Measurements from ENCODE around the gene TNNC1. TPM values are rescaled to one million over a fixed set of nuclear protein-coding genes. Genes with fewer than 3 reads are reported as not detected.

The TNNC1 gene
- total RNA-seq, 1 experiment from 2014 or later: 5.6 TPM

GRCh38 chr3:52455283-52456168 lies 1.7 kb upstream of the TNNC1 start, which contains the start of gene NISCH (continued):
- TF ChIP-seq FOXK1 (CRISPR knock-in tag; IDR thresholded peaks at IDR 0.05): peak; percentile 60; the same call in 1 of the 2 replicates
- TF ChIP-seq ATF3 (CRISPR knock-in tag; conservative IDR thresholded peaks at IDR 0.05): no peak
- peak; percentile 63 for TF ChIP-seq GABPB1 (CRISPR knock-in tag; IDR thresholded peaks at IDR 0.05)
- TF ChIP-seq, protein P1, sequence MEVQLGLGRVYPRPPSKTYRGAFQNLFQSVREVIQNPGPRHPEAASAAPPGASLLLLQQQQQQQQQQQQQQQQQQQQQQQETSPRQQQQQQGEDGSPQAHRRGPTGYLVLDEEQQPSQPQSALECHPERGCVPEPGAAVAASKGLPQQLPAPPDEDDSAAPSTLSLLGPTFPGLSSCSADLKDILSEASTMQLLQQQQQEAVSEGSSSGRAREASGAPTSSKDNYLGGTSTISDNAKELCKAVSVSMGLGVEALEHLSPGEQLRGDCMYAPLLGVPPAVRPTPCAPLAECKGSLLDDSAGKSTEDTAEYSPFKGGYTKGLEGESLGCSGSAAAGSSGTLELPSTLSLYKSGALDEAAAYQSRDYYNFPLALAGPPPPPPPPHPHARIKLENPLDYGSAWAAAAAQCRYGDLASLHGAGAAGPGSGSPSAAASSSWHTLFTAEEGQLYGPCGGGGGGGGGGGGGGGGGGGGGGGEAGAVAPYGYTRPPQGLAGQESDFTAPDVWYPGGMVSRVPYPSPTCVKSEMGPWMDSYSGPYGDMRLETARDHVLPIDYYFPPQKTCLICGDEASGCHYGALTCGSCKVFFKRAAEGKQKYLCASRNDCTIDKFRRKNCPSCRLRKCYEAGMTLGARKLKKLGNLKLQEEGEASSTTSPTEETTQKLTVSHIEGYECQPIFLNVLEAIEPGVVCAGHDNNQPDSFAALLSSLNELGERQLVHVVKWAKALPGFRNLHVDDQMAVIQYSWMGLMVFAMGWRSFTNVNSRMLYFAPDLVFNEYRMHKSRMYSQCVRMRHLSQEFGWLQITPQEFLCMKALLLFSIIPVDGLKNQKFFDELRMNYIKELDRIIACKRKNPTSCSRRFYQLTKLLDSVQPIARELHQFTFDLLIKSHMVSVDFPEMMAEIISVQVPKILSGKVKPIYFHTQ (CRISPR knock-in tag; IDR thresholded peaks at IDR 0.05): no peak

DNA sequence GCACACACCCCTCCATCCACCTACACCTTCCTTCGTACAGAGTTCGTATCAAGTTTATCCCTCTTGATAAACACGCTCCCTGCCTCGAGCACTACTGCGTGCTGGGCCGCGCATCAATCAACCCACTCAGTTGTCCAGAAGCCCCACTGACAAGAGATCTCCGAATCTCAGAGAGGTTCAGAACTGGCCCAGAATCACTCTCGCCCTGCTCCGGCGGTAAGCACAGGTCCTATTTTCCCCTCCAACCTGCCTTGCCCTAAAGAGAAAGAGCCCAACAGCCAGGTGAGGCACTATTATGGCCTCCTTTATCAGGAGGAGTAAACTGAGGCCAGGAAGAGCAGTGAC lies 1.1 kb upstream of the TNNC1 start:
- Mint-ChIP-seq H3K27me3 (ENCODE audit: low read depth) (no peaks in the 10 kb centered on the region; the same call in 1 of the 2 replicates), H3K27ac (peak overlapping the region; percentile 90), H3K4me3 (peak overlapping the region; percentile 98), H3K9me3 (no peaks in the 10 kb centered on the region), H3K4me1 (peaks cover 30% of the 10 kb centered on the region), H3K36me3 (peaks cover 26% of the 10 kb centered on the region)
- ChIA-PET POLR2A (no interaction called here), CTCF (interaction anchor here (1.0 to 1.2 kb wide), 2 partner anchors 27 to 66 kb away, joined by 3 to 6 read pairs; no protein-coding TSS in a partner anchor)
- ATAC-seq (no peak), DNase-seq (ENCODE audit: low spot score) (no peak)
- TF ChIP-seq PRRX2 (CRISPR knock-in tag; IDR thresholded peaks at IDR 0.05) (no peak), ZNF532 (CRISPR knock-in tag; IDR thresholded peaks at IDR 0.05; ENCODE audit: borderline replicate concordance) (0 out of 2 replicates have a peak, but pooled peaks have one; percentile 26), CREB1 (CRISPR knock-in tag; IDR thresholded peaks at IDR 0.05) (no peak), TEAD1 (CRISPR knock-in tag; IDR thresholded peaks at IDR 0.05) (0 out of 2 replicates have a peak, but pooled peaks have one; percentile 18), ZNF423 (CRISPR knock-in tag; IDR thresholded peaks at IDR 0.05) (no peak)
- TF ChIP-seq, protein P2, sequence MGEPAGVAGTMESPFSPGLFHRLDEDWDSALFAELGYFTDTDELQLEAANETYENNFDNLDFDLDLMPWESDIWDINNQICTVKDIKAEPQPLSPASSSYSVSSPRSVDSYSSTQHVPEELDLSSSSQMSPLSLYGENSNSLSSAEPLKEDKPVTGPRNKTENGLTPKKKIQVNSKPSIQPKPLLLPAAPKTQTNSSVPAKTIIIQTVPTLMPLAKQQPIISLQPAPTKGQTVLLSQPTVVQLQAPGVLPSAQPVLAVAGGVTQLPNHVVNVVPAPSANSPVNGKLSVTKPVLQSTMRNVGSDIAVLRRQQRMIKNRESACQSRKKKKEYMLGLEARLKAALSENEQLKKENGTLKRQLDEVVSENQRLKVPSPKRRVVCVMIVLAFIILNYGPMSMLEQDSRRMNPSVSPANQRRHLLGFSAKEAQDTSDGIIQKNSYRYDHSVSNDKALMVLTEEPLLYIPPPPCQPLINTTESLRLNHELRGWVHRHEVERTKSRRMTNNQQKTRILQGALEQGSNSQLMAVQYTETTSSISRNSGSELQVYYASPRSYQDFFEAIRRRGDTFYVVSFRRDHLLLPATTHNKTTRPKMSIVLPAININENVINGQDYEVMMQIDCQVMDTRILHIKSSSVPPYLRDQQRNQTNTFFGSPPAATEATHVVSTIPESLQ (CRISPR knock-in tag; IDR thresholded peaks at IDR 0.05): no peak
- TF ChIP-seq, protein P3, sequence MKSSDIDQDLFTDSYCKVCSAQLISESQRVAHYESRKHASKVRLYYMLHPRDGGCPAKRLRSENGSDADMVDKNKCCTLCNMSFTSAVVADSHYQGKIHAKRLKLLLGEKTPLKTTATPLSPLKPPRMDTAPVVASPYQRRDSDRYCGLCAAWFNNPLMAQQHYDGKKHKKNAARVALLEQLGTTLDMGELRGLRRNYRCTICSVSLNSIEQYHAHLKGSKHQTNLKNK (CRISPR knock-in tag; IDR thresholded peaks at IDR 0.05): no peak

Data from WTC11 (cell line).